Measurements from ENCODE around the gene IFT122.
"Not testable (repeated sequence)": the region's sequence is repeated elsewhere in the genome, so short reads cannot be mapped to it uniquely, and the experiment has no call there.

GRCh38 chr3:129481225-129481765, 41.3 kb downstream of the IFT122 start:
- not testable (repeated sequence) for TF ChIP-seq CTCF (conservative IDR thresholded peaks at IDR 0.05; ENCODE audit: low read depth in 2 of 2); REST (IDR thresholded peaks at IDR 0.05; ENCODE audit: unreplicated experiment); EZH2 (IDR thresholded peaks at IDR 0.05; ENCODE audit: low read depth, unreplicated experiment); EZH2phosphoT487 (IDR thresholded peaks at IDR 0.05; ENCODE audit: unreplicated experiment); POLR2AphosphoS5 (IDR thresholded peaks at IDR 0.05; ENCODE audit: low read depth)
